Measurements from ENCODE around the gene PTH1R.

The PTH1R gene

DNA sequence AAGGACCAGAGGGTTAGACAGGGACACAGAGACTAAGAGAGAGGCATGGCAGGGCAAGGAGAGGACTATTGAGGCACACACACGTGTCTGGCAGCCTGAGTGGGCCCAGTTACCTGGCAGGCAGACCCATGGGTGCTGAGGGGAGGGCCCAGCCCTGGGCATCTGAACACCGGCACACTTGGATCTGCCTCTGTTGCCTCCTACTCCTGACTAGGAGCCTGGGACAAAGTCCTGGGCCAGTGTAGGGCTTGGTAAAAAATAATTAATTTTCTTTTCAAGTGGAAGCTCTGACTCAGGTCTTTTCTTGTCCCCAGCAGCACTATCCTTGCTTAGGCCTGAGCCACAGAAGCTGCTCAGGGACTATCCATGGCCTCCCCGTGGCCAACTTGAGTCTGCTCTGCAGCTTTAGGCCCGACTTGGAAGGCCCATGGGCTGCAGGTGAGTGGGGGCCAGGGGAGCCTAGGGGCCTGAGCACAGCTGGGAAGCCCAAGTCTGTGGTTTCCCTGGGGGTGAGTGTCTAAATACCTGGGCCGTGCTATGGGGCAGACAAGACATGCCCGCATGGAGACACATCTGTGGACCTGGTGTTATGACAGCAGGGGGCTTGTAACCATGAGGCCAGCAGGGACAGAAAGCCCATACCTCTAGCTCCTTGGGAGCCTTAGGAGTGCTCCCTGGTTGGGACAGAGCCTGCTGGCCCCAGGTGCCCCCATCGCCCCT is at the start of gene PTH1R:
PTH1R (plus strand) TSS at position 316 of the 720 bp plus-strand sequence. CDS start 5,839 bp downstream, outside the sequence.
- no peak for DNase-seq (ENCODE audit: low read depth)
- no peak within 1 kb of the TSS for H3K4me3 ChIP-seq (ENCODE audit: low read depth, low read length)
- in situ Hi-C loops (cut with HindIII; ENCODE audit: low sequenced_read_pairs) = no loop called here
- TF ChIP-seq, protein P1, sequence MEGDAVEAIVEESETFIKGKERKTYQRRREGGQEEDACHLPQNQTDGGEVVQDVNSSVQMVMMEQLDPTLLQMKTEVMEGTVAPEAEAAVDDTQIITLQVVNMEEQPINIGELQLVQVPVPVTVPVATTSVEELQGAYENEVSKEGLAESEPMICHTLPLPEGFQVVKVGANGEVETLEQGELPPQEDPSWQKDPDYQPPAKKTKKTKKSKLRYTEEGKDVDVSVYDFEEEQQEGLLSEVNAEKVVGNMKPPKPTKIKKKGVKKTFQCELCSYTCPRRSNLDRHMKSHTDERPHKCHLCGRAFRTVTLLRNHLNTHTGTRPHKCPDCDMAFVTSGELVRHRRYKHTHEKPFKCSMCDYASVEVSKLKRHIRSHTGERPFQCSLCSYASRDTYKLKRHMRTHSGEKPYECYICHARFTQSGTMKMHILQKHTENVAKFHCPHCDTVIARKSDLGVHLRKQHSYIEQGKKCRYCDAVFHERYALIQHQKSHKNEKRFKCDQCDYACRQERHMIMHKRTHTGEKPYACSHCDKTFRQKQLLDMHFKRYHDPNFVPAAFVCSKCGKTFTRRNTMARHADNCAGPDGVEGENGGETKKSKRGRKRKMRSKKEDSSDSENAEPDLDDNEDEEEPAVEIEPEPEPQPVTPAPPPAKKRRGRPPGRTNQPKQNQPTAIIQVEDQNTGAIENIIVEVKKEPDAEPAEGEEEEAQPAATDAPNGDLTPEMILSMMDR (IDR thresholded peaks at IDR 0.05; ENCODE audit: low read depth, low read length, missing control alignments) = no peak

DNA sequence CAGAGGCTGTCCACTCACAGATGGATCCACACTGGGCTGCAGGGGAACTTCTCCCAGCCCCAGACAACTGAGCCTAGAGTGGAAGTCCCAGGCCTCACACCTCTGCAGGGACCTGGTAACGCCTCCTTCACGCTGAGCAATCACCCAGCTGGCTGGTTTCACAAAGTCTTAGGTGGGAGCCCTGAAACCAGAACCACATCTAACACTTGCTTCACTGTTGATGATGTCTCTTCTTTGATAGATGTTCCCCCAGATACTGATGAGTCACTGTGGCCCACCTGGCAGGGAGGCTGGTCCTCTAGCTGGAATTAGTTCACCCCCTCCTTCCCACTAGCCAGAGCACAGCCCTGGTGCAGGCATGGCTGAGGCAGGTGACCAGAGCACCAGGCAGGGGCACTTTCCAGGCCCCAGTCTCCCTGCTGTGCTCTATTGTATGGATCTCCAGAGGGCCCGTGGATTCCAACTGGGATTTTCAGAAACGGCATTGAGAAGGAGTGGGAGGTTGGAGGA is 47.8 kb upstream of the PTH1R start:
- in situ Hi-C loops (cut with HindIII; ENCODE audit: low sequenced_read_pairs) = no loop called here
- no peak overlapping the region for H3K4me3 ChIP-seq (ENCODE audit: low read depth, low read length)
- no peak for DNase-seq (ENCODE audit: low read depth)
- TF ChIP-seq, protein P1 (IDR thresholded peaks at IDR 0.05; ENCODE audit: low read depth, low read length, missing control alignments) = no peak

DNA sequence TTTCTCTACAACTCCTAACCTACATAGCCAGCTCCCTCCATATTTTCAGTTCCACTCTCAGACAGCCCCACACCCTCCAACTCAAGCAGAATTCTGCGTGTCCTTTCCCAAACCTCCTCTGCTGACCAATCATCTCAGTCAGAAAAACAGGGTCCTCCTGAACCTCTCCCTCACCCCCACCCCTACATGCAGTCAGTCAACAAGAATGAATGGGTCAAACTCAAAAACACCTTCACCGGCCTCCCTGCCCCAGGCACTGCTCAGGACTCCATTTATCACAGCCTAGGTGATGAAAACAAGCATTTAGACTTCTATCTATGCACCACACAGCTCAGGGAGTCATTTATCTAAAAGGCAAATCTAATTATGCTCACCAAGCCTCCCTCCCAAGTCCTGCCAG is 46.7 kb upstream of the PTH1R start:
- TF ChIP-seq, protein P1 (IDR thresholded peaks at IDR 0.05; ENCODE audit: low read depth, low read length, missing control alignments) = no peak
- in situ Hi-C loops (cut with HindIII; ENCODE audit: low sequenced_read_pairs) = no loop called here
- H3K4me3 ChIP-seq (ENCODE audit: low read depth, low read length) = no peak overlapping the region
- DNase-seq (ENCODE audit: low read depth) = no peak

DNA sequence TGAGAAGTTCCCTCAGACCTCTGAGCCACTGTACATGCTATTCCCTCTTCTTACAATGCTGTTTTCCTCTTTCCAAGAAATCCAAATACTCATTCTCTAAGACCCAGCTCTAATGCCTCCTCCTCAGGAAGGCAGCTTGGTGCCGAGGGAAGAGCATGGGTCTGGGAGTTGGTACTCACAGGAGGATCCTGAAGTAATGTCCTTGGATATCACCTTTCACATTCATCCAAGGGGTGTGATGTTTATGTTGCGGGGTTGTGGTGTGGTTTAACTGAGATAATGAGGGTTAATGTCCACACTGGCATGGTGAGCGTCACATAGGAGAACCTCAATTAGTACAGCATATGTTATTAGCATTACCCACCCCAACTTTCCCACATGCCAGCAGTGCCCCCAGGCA is 46.2 kb upstream of the PTH1R start:
- H3K4me3 ChIP-seq (ENCODE audit: low read depth, low read length) = no peak overlapping the region
- TF ChIP-seq, protein P1 (IDR thresholded peaks at IDR 0.05; ENCODE audit: low read depth, low read length, missing control alignments) = no peak
- no peak for DNase-seq (ENCODE audit: low read depth)
- in situ Hi-C loops (cut with HindIII; ENCODE audit: low sequenced_read_pairs) = no loop called here

DNA sequence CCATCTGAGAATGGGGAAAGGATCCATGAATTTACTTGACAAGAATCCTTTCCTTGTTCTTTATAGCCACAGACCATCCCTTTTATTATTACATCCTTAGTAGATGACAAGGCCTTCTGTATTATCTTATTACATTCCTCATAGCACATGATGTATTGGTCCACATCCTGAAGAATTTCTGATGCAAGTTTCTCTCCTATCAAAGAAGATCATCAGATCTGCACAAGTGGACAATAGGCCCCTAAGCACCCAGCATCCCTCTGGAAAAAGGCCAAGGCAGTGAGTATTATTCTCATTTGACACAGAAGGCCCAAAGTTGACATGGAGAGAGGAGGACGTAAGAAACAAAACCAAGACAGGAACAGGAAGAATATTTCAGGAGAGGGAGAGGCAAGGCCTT is 45.7 kb upstream of the PTH1R start:
- in situ Hi-C loops (cut with HindIII; ENCODE audit: low sequenced_read_pairs) = no loop called here
- DNase-seq (ENCODE audit: low read depth) = no peak
- TF ChIP-seq, protein P1 (IDR thresholded peaks at IDR 0.05; ENCODE audit: low read depth, low read length, missing control alignments) = no peak

DNA sequence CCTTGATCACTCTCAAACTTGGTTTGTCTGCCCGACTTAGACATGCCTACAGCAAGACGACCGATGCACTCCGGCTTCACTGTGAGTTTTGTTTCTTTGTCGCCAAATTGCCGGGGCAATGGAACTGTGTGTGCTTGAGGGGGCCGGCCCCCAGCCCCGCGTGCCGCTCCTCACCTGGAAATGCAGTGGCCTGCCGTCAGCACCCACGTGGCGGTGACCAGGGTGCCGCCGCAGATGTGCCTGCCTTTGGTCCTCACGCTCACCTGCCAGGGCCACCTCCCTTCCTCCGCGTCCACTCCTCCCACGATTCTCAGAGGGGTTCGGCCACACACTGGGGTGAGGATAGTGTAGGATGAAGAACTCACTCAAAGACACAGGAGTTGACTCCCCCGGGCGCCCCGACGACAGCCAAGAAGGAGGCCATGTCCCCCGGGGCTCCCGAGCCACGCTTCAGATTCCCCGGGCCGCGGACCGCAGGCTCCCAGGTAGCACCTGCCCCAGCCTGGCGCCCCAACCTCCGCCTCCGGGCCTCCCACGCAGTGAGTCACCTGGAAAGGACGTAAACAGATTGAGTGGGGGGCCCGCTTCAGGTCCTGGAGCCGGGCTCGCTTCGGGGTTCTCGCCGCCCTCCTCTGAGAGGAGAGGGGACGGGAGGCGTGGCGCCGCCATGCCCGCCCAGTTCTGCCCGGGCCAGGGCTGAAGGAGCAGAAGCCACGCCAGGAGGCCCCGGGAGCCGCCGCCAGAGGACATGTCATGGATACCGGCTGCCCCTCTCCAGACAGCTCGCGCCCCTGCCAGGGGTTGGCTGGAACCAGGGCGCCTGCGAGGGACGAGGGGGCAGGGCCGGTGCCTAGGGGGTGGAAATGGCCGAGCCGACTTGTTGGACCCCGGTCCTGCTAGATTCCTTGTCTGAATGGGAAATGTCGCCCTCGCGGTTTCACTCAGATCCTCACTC is 43.9 kb upstream of the PTH1R start:
- TF ChIP-seq, protein P1 (IDR thresholded peaks at IDR 0.05; ENCODE audit: low read depth, low read length, missing control alignments) = no peak
- H3K4me3 ChIP-seq (ENCODE audit: low read depth, low read length) = no peak overlapping the region
- no peak for DNase-seq (ENCODE audit: low read depth)
- in situ Hi-C loops (cut with HindIII; ENCODE audit: low sequenced_read_pairs) = no loop called here

More for the DNA sequence above, 45.7 kb upstream of the PTH1R start:
- no peak overlapping the region for H3K4me3 ChIP-seq (ENCODE audit: low read depth, low read length)
